PFSK-1 (cell line): ENCODE data around the gene WDR64.

ENCODE experiments used
- FOXP2 ChIP-seq: optimal IDR thresholded peaks from 2 replicates; pipeline ENCODE3; 2011; ENCODE audit warnings: borderline replicate concordance, control low read depth, inconsistent platforms; ENCODE audit not compliant: insufficient read depth; ENCODE audit errors: extremely low read length, extremely low read depth
- POLR2AphosphoS5 ChIP-seq: IDR thresholded peaks from 2 replicates; pipeline ENCODE4 v1.6.1; 2012; ENCODE audit warnings: low read depth, mild to moderate bottlenecking, control low read depth, low read length, moderate library complexity
- REST ChIP-seq, 2 experiments: IDR thresholded peaks; 2 replicates each; pipeline versions ENCODE4 v1.6.1 to v1.8.0; 2011 to 2012; ENCODE audit warnings: low read depth in 2 of 2, low read length in 2 of 2, control low read depth in 1 of 2, inconsistent platforms in 1 of 2, mild to moderate bottlenecking in 1 of 2, moderate library complexity in 1 of 2; ENCODE audit not compliant: insufficient read depth in 1 of 2
- SIN3A ChIP-seq: IDR thresholded peaks from 2 replicates; pipeline ENCODE4 v1.6.1; 2012; ENCODE audit warnings: mild to moderate bottlenecking, low read length, moderate library complexity, borderline replicate concordance; ENCODE audit not compliant: insufficient read depth
- TAF1 ChIP-seq: IDR thresholded peaks from 2 replicates; pipeline ENCODE4 v1.6.1; 2012; ENCODE audit warnings: low read length, control low read depth, borderline replicate concordance; ENCODE audit not compliant: insufficient read depth

WDR64 gene

DNA sequence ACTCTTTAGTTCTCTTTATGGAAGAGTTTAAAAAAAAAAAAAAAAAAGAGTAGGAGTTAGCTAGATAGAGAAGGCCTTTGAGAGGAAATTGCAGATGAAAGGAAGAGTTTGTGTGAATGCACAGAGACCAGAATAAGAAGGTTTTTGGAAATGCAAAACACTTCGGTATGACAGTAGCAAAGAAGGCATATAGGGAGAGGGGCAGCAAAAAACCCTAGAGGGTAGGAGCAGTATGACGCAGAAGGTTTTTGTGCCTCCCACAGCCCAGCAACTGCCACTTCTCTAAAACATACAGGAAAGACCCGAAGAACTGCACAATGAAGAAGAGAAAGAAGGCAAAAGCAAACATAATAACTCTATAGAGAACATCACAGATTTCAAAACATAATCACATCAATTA, 84.3 kb downstream of the WDR64 start:
- no peak for TF ChIP-seq FOXP2

- TF ChIP-seq FOXP2 (no peak), TAF1 (no peak), SIN3A (no peak), POLR2AphosphoS5 (no peak), REST (IDR thresholded peaks at IDR 0.05; ENCODE audit: insufficient read depth in 1 of 2, low read depth in 2 of 2, low read length in 2 of 2) (no peak)
Measured at GRCh38 chr1:241738284-241739078, 86.4 kb downstream of the WDR64 start.

DNA sequence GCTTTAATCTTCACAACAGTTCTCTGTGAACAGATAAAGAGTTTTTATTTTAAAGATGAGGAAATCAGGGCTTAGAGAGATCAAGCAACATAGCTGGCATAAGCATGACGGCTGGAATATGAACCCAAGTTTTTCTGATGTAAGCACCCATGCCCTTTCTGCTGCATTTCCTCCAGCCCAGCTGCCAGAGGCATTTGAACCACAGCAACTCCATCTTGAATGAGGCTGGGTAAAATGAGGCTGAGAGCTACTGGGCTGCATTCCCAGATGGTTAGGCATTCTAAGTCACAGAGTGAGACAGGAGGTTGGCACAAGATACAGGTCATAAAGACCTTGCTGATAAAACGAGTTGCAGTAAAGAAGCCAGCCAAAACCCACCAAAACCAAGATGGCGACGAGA, 90.0 kb downstream of the WDR64 start:
- TF ChIP-seq SIN3A, result no peak
- TF ChIP-seq REST (IDR thresholded peaks at IDR 0.05; ENCODE audit: insufficient read depth in 1 of 2, low read depth in 2 of 2, low read length in 2 of 2), result no peak
- TF ChIP-seq POLR2AphosphoS5, result no peak
- no peak for TF ChIP-seq TAF1
- TF ChIP-seq FOXP2, result no peak

- TF ChIP-seq REST (IDR thresholded peaks at IDR 0.05; ENCODE audit: insufficient read depth in 1 of 2, low read depth in 2 of 2, low read length in 2 of 2) (no peak), TAF1 (no peak), FOXP2 (no peak), POLR2AphosphoS5 (no peak), SIN3A (no peak)
Measured at GRCh38 chr1:241744591-241744990, 92.5 kb downstream of the WDR64 start.

GRCh38 chr1:241747992-241748391, 95.9 kb downstream of the WDR64 start:
- TF ChIP-seq POLR2AphosphoS5 (no peak), REST (IDR thresholded peaks at IDR 0.05; ENCODE audit: insufficient read depth in 1 of 2, low read depth in 2 of 2, low read length in 2 of 2) (no peak), TAF1 (no peak), SIN3A (no peak), FOXP2 (no peak)
